ENCODE results near the gene PDE5A.

- no peak for TF ChIP-seq EZH2 (IDR thresholded peaks at IDR 0.05; ENCODE audit: insufficient read depth, poor library complexity, severe bottlenecking)
- no peak for TF ChIP-seq EZH2phosphoT487 (IDR thresholded peaks at IDR 0.05; ENCODE audit: insufficient read depth, low read depth)
These were observed 3.6 kb upstream of the PDE5A start for GRCh38 chr4:119632216-119632615.

Measured in GM23248 (cell line).